ENCODE measurements around the gene MRPL46. TPM values are rescaled to one million over a fixed set of nuclear protein-coding genes. Genes with fewer than 3 reads are reported as not detected.

Gene MRPL46
- polyA plus RNA-seq, 1 donor from 2014 or later: 41.0 TPM

- no peaks in the 10 kb centered on the region for H3K9me2 ChIP-seq (ENCODE audit: insufficient read depth, low read length)
- H3K9me3 ChIP-seq (ENCODE audit: low read length): no peaks in the 10 kb centered on the region
- no peaks in the 10 kb centered on the region for H4K20me1 ChIP-seq (ENCODE audit: insufficient read depth)
- TF ChIP-seq POLR2AphosphoS5 (IDR thresholded peaks at IDR 0.05) (no peak), SMC3 (conservative IDR thresholded peaks at IDR 0.05; ENCODE audit: poor library complexity) (no peak), CTCF (IDR thresholded peaks at IDR 0.05; ENCODE audit: poor library complexity, severe bottlenecking) (no peak), REST (IDR thresholded peaks at IDR 0.05; ENCODE audit: borderline replicate concordance) (no peak), RAD21 (conservative IDR thresholded peaks at IDR 0.05) (no peak), EZH2 (IDR thresholded peaks at IDR 0.05; ENCODE audit: borderline replicate concordance, insufficient read depth, low read length, poor library complexity, severe bottlenecking) (no peak), MXI1 (conservative IDR thresholded peaks at IDR 0.05; ENCODE audit: poor library complexity, severe bottlenecking) (no peak), TAF1 (IDR thresholded peaks at IDR 0.05; ENCODE audit: low read depth) (no peak), EP300 (conservative IDR thresholded peaks at IDR 0.05; ENCODE audit: poor library complexity, severe bottlenecking) (no peak)
- H3K79me2 ChIP-seq (replicated peaks; ENCODE audit: insufficient read depth, low read length): no peaks in the 10 kb centered on the region
- H3K36me3 ChIP-seq (ENCODE audit: insufficient read depth, low read length): no peaks in the 10 kb centered on the region
- H3K27me3 ChIP-seq (ENCODE audit: insufficient read depth, low read depth, low read length): no peaks in the 10 kb centered on the region
- H3F3A ChIP-seq (ENCODE audit: insufficient read depth, low read length, poor library complexity, severe bottlenecking): no peaks in the 10 kb centered on the region
- no peak overlapping the region for H3K27ac ChIP-seq (ENCODE audit: low read length)
- H3K9ac ChIP-seq (ENCODE audit: low read length): no peak overlapping the region
- no peak overlapping the region for H2AFZ ChIP-seq (ENCODE audit: low read depth, low read length)
- H3K4me3 ChIP-seq (ENCODE audit: low read length): no peak overlapping the region
- no peak overlapping the region for H3K4me2 ChIP-seq (ENCODE audit: low read length)
Measured at GRCh38 chr15:88489321-88489720, 22.1 kb upstream of the MRPL46 start.

- no peak overlapping the region for H3K4me3 ChIP-seq (ENCODE audit: low read length)
- TF ChIP-seq EP300 (conservative IDR thresholded peaks at IDR 0.05; ENCODE audit: poor library complexity, severe bottlenecking) (no peak), MXI1 (conservative IDR thresholded peaks at IDR 0.05; ENCODE audit: poor library complexity, severe bottlenecking) (no peak), REST (IDR thresholded peaks at IDR 0.05; ENCODE audit: borderline replicate concordance) (no peak), EZH2 (IDR thresholded peaks at IDR 0.05; ENCODE audit: borderline replicate concordance, insufficient read depth, low read length, poor library complexity, severe bottlenecking) (no peak), RAD21 (conservative IDR thresholded peaks at IDR 0.05) (no peak), SMC3 (conservative IDR thresholded peaks at IDR 0.05; ENCODE audit: poor library complexity) (no peak), TAF1 (IDR thresholded peaks at IDR 0.05; ENCODE audit: low read depth) (no peak), POLR2AphosphoS5 (IDR thresholded peaks at IDR 0.05) (no peak), CTCF (IDR thresholded peaks at IDR 0.05; ENCODE audit: poor library complexity, severe bottlenecking) (no peak)
- H3F3A ChIP-seq (ENCODE audit: insufficient read depth, low read length, poor library complexity, severe bottlenecking): no peaks in the 10 kb centered on the region
- H4K20me1 ChIP-seq (ENCODE audit: insufficient read depth): no peaks in the 10 kb centered on the region
- H3K27me3 ChIP-seq (ENCODE audit: insufficient read depth, low read depth, low read length): no peaks in the 10 kb centered on the region
- no peak overlapping the region for H3K4me2 ChIP-seq (ENCODE audit: low read length)
- no peaks in the 10 kb centered on the region for H3K79me2 ChIP-seq (replicated peaks; ENCODE audit: insufficient read depth, low read length)
- H3K9me2 ChIP-seq (ENCODE audit: insufficient read depth, low read length): no peaks in the 10 kb centered on the region
- no peak overlapping the region for H3K9ac ChIP-seq (ENCODE audit: low read length)
- no peaks in the 10 kb centered on the region for H3K36me3 ChIP-seq (ENCODE audit: insufficient read depth, low read length)
- no peak overlapping the region for H2AFZ ChIP-seq (ENCODE audit: low read depth, low read length)
- H3K27ac ChIP-seq (ENCODE audit: low read length): no peak overlapping the region
- H3K9me3 ChIP-seq (ENCODE audit: low read length): no peaks in the 10 kb centered on the region
Measured at GRCh38 chr15:88487796-88488523, 20.8 kb upstream of the MRPL46 start.
